Vagina (tissue), 2 donors: Measurements from ENCODE around the gene VSIR. TPM values are rescaled to one million over a fixed set of nuclear protein-coding genes. Genes with fewer than 3 reads are reported as not detected.
A peak's percentile ranks its signal among the peaks of the same experiment; 100 is the strongest.

Experiments
- DNase-seq, 2 donors: peaks; one replicate each; pipeline ENCODE4 v3.0.0-alpha.2; 2017; ENCODE audit errors: extremely low spot score in 2 of 2
- H3K27ac ChIP-seq: fragments of 200-600 bp; sonication (generic); one replicate; pipeline ENCODE4 v1.5.1; 2019
- H3K27me3 ChIP-seq: fragments of 200-600 bp; sonication (generic); one replicate; pipeline ENCODE4 v1.5.1; 2019
- H3K36me3 ChIP-seq, 2 donors: fragments of 200-600 bp; sonication (generic); one replicate each; pipeline ENCODE4 v1.5.1; 2017 to 2019
- H3K4me1 ChIP-seq: fragments of 200-600 bp; sonication (generic); one replicate; pipeline ENCODE4 v1.5.1; 2019
- H3K4me3 ChIP-seq, 2 donors: fragments of 200-600 bp; sonication (generic); 1 replicate in 1 of 2; 2 replicates in 1 of 2; pipeline ENCODE4 v1.5.1; 2016 to 2019
- H3K9me3 ChIP-seq: fragments of 200-600 bp; sonication (generic); one replicate; pipeline ENCODE4 v1.5.1; 2019
- CTCF ChIP-seq, 3 experiments: fragments of 450-650 bp in 2 of 3; fragments of 200-600 bp in 1 of 3; sonication (generic) in 1 of 3; IDR thresholded peaks; one replicate each; pipeline ENCODE4 v1.5.1; 2017 to 2019; ENCODE audit warnings: antibody characterized with exemption in 3 of 3, mild to moderate bottlenecking in 2 of 3, moderate library complexity in 2 of 3
- POLR2A ChIP-seq, 2 donors: fragments of 450-650 bp; IDR thresholded peaks; one replicate each; pipeline ENCODE4 v1.6.1; 2017; ENCODE audit warnings: antibody characterized with exemption in 2 of 2, mild to moderate bottlenecking in 2 of 2, moderate library complexity in 2 of 2
- POLR2AphosphoS5 ChIP-seq, 2 donors: sonication (generic); formaldehyde crosslinking; IDR thresholded peaks; one replicate each; pipeline ENCODE4 v1.9.0; 2017; ENCODE audit warnings: antibody characterized with exemption in 2 of 2, mild to moderate bottlenecking in 2 of 2, low read depth in 1 of 2; ENCODE audit not compliant: insufficient read depth in 1 of 2
- intact Hi-C: fragments of 100-400 bp; cut with DNase I; formaldehyde crosslinking; loops from one replicate; pipeline ENCODE4 v1.15.1; 2023
- total RNA-seq: library from RNA; depleted of rRNA; stranded (reverse); fragments of >200 nt; gene quantifications from one replicate; pipeline ENCODE4 v1.2.3, GENCODE V29; 2016

Gene VSIR
- total RNA-seq, 1 donor from 2014 or later: 96.5 TPM

- no peaks in the 10 kb centered on the region for H3K9me3 ChIP-seq
- intact Hi-C loops: no loop called here
These were observed 64.1 kb downstream of the VSIR start for GRCh38 chr10:71708897-71709882.

GRCh38 chr10:71708301-71708703 is 65.0 kb downstream of the VSIR start:
- H3K9me3 ChIP-seq: no peaks in the 10 kb centered on the region
- no peak overlapping the region for H3K27ac ChIP-seq
- H3K36me3 ChIP-seq: no peaks in the 10 kb centered on the region
- no peak overlapping the region for H3K4me3 ChIP-seq
- H3K27me3 ChIP-seq: no peaks in the 10 kb centered on the region
- intact Hi-C loops: no loop called here
- DNase-seq: no peak
- peaks cover 17% of the 10 kb centered on the region for H3K4me1 ChIP-seq
- peak; percentile 61 to 76 (median 65) for TF ChIP-seq CTCF (IDR thresholded peaks at IDR 0.05)
- no peak for TF ChIP-seq POLR2A (IDR thresholded peaks at IDR 0.05)
- no peak for TF ChIP-seq POLR2AphosphoS5 (IDR thresholded peaks at IDR 0.05; ENCODE audit: insufficient read depth in 1 of 2, low read depth in 1 of 2)

More at GRCh38 chr10:71708897-71709882, 64.1 kb downstream of the VSIR start:
- no peak for DNase-seq
- no peaks in the 10 kb centered on the region for H3K36me3 ChIP-seq
- H3K27ac ChIP-seq: no peak overlapping the region
- H3K27me3 ChIP-seq: no peaks in the 10 kb centered on the region
- H3K4me3 ChIP-seq: no peak overlapping the region
- H3K4me1 ChIP-seq: peaks cover 26% of the 10 kb centered on the region
- TF ChIP-seq CTCF (IDR thresholded peaks at IDR 0.05) (no peak), POLR2A (IDR thresholded peaks at IDR 0.05) (no peak), POLR2AphosphoS5 (IDR thresholded peaks at IDR 0.05; ENCODE audit: insufficient read depth in 1 of 2, low read depth in 1 of 2) (no peak)

GRCh38 chr10:71707240-71707789 is 66.0 kb downstream of the VSIR start:
- Histone ChIP-seq H3K9me3 (no peaks in the 10 kb centered on the region), H3K36me3 (no peaks in the 10 kb centered on the region), H3K4me1 (peaks cover 7% of the 10 kb centered on the region), H3K4me3 (no peak overlapping the region), H3K27me3 (no peaks in the 10 kb centered on the region), H3K27ac (no peak overlapping the region)
- no peak for DNase-seq
- intact Hi-C loops: no loop called here
- TF ChIP-seq POLR2A (IDR thresholded peaks at IDR 0.05) (no peak), POLR2AphosphoS5 (IDR thresholded peaks at IDR 0.05; ENCODE audit: insufficient read depth in 1 of 2, low read depth in 1 of 2) (no peak), CTCF (IDR thresholded peaks at IDR 0.05) (no peak)

- H3K9me3 ChIP-seq: no peaks in the 10 kb centered on the region
- no peak overlapping the region for H3K4me3 ChIP-seq
- intact Hi-C loops: no loop called here
- peaks cover 7% of the 10 kb centered on the region for H3K4me1 ChIP-seq
- H3K27me3 ChIP-seq: no peaks in the 10 kb centered on the region
- H3K36me3 ChIP-seq: no peaks in the 10 kb centered on the region
- H3K27ac ChIP-seq: no peak overlapping the region
- DNase-seq: no peak
- TF ChIP-seq POLR2A (IDR thresholded peaks at IDR 0.05): no peak
- no peak for TF ChIP-seq POLR2AphosphoS5 (IDR thresholded peaks at IDR 0.05; ENCODE audit: insufficient read depth in 1 of 2, low read depth in 1 of 2)
- TF ChIP-seq CTCF (IDR thresholded peaks at IDR 0.05): no peak
These were observed 66.9 kb downstream of the VSIR start for GRCh38 chr10:71706216-71707121.
